GM18526 (cell line): ENCODE measurements around the gene FNTB.

Experiments used
- POLR2A ChIP-seq: IDR thresholded peaks from 3 replicates; pipeline ENCODE4 v1.6.1; 2011; ENCODE audit not compliant: insufficient read length; ENCODE audit errors: extremely low read depth

The FNTB gene

DNA sequence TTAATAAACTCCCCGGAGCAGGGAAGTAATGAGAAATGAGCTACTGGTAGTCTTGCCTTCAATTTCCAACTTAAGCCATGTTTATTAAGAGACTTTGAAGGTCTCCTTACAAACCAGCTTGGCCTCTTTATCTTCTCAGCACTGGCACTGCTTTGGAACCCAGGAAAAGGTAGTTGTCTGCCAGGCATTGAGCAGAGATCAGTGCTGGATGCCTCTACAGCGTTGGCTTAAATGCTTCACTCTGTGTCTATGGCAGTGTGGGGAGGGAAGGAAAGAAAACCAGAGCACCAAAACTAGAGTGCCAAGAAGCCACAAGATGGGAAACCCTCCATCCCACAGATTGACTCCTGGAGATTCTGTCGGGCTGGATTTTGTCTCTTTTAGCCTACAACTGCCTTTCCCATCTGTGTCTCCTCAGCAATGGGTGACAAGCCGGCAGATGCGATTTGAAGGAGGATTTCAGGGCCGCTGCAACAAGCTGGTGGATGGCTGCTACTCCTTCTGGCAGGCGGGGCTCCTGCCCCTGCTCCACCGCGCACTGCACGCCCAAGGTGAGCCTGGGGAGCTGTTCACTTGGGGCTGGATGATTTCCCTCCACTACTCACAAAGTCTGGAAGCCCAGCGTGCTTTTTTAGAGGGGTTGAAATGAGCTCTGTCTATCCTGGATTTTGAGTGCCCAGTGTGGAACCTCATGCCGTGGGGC lies 57.3 kb downstream of the FNTB start:
- no peak for TF ChIP-seq POLR2A

DNA sequence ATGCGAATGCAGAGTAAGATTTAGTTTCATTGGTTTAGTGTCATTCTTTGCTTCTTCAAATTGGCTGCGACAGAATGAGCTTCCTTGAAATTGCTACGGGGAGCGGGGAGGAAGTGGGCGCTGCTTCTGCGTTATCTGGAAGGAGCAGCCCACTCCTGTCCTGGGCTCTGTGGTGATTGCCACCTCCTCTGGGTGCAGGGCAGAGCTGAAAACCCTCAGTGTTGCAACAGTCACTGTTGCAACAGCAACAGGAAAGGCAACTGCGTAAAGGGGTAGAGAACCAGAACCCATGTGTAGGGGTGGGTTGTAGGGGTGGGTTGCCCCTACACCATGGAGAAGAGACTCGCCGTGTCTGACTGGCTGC lies 57.9 kb downstream of the FNTB start:
- no peak for TF ChIP-seq POLR2A

DNA sequence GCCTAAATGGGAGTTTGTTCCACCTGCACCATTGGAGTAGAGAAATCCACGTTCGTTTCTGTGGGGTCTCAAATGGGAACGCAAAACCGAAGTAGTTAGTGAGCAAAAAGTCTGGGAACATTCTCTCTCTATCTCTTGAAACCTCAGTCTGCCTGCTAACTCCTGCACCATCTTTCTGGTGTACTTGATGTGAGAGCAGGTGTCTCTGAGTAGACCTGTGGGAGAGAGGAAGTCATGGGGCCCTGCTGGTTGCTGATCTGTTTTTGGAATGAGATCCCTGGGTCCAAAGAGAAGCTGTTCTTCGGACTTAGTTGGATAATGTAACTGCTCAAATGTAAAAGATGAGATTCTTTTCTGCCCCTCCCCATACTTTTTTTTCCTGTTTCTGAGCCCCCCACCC lies 58.3 kb downstream of the FNTB start:
- no peak for TF ChIP-seq POLR2A

DNA sequence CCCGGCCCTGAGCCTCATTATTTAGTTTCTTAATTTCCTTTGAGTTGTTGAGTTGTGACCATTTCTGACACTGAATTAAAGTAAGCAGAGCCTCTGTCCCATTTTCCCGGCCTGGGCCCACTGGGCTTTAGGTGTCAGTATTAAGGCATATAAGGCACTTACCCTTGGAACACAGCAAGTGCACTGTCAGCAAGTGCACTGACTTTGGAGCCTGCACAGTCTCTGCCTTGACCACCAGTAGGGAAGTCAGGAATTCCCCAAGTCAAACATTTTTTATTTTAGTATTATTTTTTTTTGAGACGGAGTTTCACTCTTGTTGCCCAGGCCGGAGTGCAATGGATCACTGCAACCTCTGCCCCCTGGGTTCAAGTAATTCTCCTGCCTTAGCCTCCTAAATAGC lies 59.0 kb downstream of the FNTB start:
- TF ChIP-seq POLR2A, result no peak

DNA sequence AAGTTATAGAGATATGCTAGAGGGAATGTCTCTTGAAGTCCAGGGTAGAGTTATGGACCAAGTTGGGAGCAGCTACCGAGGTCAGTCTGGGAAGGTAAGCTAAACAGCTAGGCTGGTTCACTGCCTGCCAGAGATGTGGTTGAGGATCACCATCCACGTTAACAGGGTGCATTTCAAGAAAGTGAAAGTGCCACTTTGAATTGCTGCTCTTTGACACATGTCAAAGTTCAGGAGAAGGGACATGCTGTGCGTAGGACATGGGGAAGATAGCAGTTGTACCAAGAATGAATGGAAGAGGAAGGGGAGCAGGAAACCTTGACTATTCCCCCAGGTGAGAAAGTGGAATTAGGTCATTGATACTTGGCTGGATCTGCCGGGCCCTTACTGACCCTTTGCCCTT lies 66.1 kb downstream of the FNTB start:
- no peak for TF ChIP-seq POLR2A

DNA sequence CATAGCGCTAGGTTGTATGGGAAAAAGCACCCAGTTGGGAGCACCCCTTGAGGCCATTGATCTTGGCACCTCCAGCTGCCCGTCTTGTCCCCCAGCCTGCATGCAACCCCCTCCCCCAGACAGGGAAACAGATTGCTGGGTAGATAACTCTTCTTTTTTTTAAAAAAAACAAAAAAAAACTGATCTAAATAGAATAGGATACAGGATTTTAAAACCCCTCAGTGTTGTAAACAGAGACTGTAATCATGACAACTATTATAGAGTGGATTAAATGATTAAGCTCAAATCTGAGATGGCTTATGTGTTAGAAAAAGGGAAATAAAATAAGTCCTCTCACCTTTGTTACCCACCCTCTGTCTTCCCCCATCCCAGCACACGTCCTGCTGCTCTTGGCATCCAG lies 66.8 kb downstream of the FNTB start:
- no peak for TF ChIP-seq POLR2A

DNA sequence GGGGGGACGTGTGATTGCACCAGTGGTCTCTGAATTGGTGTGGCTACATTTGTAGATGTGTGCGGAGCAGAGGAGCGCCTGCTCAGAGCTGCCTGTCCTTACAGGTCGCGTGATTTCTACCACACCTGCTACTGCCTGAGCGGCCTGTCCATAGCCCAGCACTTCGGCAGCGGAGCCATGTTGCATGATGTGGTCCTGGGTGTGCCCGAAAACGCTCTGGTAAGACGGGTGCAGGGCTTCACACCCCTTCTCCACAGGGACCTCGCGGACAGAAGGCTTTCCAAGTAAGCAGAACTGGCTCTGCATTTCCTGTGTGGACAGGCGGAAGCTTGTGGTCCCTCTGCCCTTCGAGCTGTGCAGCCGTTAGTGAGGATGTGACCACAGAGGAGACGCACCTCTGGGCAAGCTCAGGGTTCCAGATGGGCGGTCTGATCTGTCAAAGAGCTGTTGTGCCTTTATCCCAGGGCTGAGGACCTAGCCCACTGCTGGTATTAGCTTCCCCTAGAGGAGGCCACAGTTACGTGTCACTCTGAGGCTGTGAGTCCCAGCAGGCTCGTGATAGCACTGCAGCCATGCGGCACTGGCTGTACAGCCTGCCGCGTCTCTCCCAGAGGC lies 67.9 kb downstream of the FNTB start:
- TF ChIP-seq POLR2A, result no peak

DNA sequence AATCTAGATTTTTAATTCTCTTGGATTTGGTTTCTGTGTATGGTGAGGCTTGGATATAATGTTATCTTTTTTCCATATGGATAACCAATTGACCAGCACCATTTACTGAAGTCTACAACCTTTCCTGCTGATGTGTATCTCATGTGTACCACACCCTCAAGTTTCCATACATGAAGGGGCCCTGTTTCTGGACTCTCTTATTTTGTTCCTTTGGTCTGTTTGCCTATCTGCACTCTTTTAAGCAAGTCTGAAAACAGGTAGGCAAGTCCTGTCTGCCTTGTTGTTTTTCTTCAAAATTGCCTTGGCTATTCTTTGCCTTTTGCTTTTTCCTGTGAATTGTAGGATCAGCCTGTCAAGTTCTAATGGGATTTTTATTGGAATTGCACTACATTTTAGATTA lies 71.0 kb downstream of the FNTB start:
- TF ChIP-seq POLR2A, result no peak

DNA sequence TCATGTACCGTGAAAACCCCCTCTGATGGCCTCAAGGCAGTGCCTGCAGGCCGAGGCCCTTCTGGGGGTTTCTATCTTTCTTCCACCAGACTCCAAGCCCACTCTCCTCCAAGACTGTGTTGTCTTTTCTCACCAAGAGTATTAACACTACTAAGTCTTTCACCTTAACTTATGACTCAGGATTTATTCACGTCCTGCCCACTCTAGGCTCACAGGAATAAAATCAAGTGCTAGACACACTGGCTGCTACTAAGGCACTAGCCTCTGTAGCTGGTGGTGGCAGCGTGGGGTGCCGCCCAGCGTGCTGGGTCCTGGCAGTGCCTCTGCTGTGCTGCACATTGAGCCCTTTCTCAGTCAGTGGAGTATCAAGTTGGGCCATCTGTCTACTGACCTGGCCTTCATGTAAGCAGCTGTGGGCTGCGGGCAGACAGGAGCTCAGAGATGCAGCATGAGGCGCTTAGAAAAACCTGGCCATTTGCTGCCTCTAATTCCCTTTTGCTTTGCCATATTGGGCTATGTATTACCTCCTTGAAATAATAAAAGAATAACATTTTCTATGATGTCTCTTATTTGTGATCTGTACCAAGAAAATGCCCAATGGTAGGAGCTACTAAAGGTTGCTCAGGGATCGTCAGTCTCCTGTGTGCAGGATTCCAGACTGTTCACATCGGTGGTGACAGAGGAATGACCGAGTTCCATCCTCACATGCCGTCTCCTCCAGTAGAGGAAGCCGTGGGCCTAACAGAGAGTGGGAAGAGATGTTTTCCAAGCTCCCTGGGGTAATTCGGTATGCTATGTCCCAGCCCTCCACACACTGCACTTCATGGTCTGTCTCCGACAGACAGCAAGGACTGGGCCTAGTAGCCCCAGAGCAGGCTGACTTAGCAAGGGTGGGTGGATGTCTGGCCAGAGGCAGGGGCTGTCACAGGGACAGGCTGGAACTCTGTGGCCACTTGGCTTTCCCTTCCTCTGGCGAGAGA lies 75.7 kb downstream of the FNTB start:
- TF ChIP-seq POLR2A, result no peak

DNA sequence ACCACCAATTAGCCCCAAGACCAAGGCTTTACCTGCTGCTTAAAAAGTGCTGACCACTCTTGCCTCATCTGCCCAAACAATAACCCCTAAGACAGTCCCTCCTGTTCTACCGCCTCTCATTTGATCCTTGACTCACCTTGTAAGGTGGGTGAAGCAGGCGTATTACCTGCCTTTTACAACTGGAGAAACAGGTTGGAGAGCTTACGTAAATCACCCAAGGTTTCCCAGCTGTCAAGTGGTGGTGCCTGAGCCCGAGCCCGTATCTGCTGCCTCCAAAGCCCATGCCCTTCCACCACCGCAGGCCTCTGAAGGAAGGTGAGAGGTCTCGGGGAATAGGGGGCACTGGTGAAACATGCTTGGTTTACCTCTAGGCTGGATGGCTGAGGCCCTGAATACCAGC lies 79.0 kb downstream of the FNTB start:
- TF ChIP-seq POLR2A, result no peak

DNA sequence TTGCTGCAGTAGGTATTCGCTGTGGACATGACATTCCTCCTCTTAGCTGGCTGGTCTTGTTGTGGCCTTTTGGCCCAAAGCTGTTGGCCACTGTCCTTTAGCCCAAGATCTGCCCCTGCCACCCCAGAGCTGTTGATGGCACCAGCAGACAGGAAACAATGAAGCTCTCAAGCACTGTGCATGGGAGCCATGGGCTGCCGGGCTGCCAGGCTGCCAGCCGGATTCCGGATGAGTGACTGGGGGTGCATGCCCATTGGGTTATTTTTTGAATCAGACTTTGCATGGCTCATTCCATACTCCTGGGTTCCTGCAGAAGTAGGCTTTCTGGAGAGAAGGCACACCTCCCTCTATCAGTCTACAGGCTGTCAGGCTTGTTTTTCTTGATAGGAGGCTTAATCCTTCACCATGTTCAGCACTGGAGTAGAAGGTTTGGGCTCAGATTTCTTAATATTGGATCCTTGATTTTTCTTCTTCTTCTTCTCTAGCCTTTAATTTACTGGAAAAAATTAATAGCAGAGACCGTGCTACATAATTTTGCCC lies 83.2 kb downstream of the FNTB start:
- no peak for TF ChIP-seq POLR2A

DNA sequence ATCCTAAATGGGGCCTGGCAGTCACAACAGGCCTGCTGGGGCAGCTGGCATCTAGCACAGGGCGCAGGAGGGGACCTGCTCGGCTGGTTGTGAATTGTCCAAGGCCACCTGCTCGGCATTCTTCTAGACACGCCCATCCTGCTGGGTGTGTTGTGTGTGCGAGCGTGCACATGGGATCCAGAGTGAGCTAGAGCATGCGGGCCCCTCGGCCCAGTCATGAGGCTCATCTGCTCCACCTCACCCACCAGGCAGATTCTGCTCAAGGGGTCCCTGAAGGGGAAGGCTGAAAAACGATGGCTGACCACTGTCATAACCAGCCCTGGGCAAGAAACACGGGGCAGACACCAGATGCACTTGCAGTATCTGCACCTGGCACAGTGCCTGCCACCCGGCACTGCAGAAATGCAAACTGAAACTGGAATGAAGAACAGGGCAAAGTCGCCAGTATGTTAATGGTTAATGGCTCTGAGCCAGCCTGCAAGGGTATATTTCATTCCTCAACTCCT lies 83.8 kb downstream of the FNTB start:
- TF ChIP-seq POLR2A, result no peak

DNA sequence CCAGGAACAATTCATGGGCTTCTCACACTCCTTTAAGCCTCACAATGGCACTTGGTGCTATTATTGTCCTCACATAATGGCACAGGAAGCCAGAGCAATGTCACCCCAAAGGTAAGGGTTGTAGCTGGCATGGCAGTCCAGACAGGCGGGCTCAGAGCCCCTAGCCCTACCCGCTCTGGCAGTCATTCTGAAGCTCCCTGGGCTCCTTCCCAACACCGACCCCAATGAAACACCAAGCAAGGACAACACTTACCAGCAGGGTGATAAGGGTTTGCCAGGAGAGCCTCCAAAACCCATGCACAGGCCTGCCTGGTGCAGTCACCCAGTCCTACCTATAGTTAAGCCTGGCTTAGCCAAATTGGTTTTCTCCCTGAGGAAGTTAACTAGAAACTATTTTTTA lies 84.8 kb downstream of the FNTB start:
- TF ChIP-seq POLR2A, result no peak

DNA sequence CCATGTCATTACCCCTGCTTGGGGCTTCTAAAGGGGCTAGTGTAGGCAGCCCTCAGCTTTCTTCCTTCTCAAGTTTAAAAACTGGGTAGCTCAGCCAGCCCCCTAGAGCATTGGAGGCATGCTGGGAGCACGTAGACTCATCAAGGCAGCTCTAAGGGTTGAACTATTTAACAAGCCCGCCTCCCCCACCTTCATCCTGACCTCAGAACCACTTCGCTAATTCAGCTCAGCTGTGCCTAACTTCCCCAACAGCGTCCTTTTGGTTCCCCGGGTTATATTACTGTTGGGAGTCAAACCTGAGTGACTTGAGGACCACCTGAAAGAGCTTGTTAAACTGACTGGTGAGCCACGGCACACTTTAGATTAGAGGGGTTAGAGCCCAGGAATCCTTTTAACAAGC lies 85.6 kb downstream of the FNTB start:
- no peak for TF ChIP-seq POLR2A

DNA sequence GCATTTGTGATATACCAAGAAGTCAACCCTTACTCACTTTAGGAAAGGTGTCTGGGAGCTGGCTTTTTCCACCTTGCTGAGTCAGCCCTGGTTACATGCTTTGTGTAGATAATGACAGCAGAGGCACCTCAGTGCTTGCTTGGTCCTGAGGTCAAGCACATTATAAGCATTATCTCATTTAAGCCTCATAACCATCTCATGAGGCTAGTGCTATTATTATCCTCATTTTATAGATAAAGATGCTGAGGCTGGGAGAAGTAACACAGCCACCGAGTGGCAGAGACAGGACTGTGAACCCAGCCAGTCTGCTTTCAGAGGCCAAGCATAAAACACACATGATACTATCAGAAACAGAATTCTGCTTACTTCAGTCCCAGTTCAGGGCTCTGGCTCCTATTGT lies 86.2 kb downstream of the FNTB start:
- TF ChIP-seq POLR2A, result no peak
